Esophagus muscularis mucosa (tissue), 4 donors: ENCODE measurements around the gene IGF2R. TPM values are rescaled to one million over a fixed set of nuclear protein-coding genes. Genes with fewer than 3 reads are reported as not detected.

Source experiments
- DNase-seq: peaks from one replicate; pipeline ENCODE4 v3.0.0-alpha.2; 2017; ENCODE audit errors: extremely low spot score
- H3K27ac ChIP-seq, 4 donors: fragments of 200-600 bp; sonication (generic); replicated peaks in 1 of 4; 1 replicate in 3 of 4; 2 replicates in 1 of 4; pipeline ENCODE4 v1.5.1; 2016 to 2019; ENCODE audit warnings: mild to moderate bottlenecking in 1 of 4
- H3K27me3 ChIP-seq, 4 donors: fragments of 200-600 bp; sonication (generic); one replicate each; pipeline versions ENCODE4 v1.5.1 to v1.6.0; 2016 to 2019
- H3K36me3 ChIP-seq, 4 donors: fragments of 200-600 bp; sonication (generic); one replicate each; pipeline ENCODE4 v1.5.1; 2016 to 2019
- H3K4me1 ChIP-seq, 4 donors: fragments of 200-600 bp; sonication (generic); one replicate each; pipeline ENCODE4 v1.5.1; 2016 to 2019
- H3K4me3 ChIP-seq, 4 donors: fragments of 200-600 bp; sonication (generic); 1 replicate in 2 of 4; 2 replicates in 2 of 4; pipeline ENCODE4 v1.5.1; 2016 to 2019; ENCODE audit warnings: mild to moderate bottlenecking in 4 of 4, moderate library complexity in 1 of 4
- H3K9me3 ChIP-seq, 4 donors: fragments of 200-600 bp; sonication (generic); 1 replicate in 3 of 4; 2 replicates in 1 of 4; pipeline ENCODE4 v1.5.1; 2016 to 2019
- EP300 ChIP-seq: sonication (generic); formaldehyde crosslinking; IDR thresholded peaks from one replicate; pipeline ENCODE4 v1.6.1; 2017; ENCODE audit warnings: antibody characterized with exemption
- POLR2A ChIP-seq: fragments of 450-650 bp; IDR thresholded peaks from one replicate; pipeline ENCODE4 v1.6.1; 2017; ENCODE audit warnings: antibody characterized with exemption, moderate library complexity, mild to moderate bottlenecking, low read depth
- POLR2AphosphoS5 ChIP-seq, 2 donors: sonication (generic); formaldehyde crosslinking; IDR thresholded peaks; one replicate each; pipeline ENCODE4 v1.6.1; 2017; ENCODE audit warnings: antibody characterized with exemption in 2 of 2
- WGBS: methylation state at CpG from one replicate; pipeline ENCODE4 v1.1.5; 2018; 5-methylcytosine and 5-hydroxymethylcytosine counted together
- intact Hi-C: fragments of 100-400 bp; cut with DNase I; formaldehyde crosslinking; loops from one replicate; pipeline ENCODE4 v1.15.1; 2023
- total RNA-seq, 4 donors: library from RNA; depleted of rRNA; stranded (reverse); fragments of >200 nt; gene quantifications; one replicate each; pipeline versions ENCODE4 v1.1.0 to v1.2.1, GENCODE V29; 2016
- TF ChIP-seq, protein P1 (sequence below), 3 experiments: fragments of 200-600 bp in 2 of 3; fragments of 450-650 bp in 1 of 3; sonication (generic) in 2 of 3; IDR thresholded peaks; one replicate each; pipeline ENCODE4 v1.5.1; 2017 to 2019; ENCODE audit warnings: antibody characterized with exemption in 3 of 3, mild to moderate bottlenecking in 2 of 3, moderate library complexity in 1 of 3

Gene IGF2R
- total RNA-seq, 4 donors from 2014 or later = 43.6 to 75.3 (median 58.4) TPM

DNA sequence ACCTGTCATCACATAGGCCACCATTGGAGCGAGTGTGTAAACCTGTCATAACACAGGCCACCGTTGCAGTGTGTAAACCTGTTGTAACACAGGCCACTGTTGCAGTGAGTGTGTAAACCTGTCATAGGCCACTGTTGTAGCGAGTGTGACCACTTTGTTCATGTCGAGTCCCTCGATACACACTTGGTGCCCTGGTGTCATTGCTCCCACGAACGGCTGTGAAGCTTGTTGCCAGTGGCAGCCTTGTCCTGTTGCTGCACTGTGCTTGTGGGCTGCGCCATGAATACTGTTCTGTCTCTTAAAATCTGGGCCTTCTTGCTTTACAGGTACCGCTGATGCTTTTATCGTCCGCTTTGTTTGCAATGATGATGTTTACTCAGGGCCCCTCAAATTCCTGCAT, 91.3 kb downstream of the IGF2R start:
- Histone ChIP-seq H3K27me3 (no peaks in the 10 kb centered on the region), H3K27ac (no peak overlapping the region), H3K9me3 (no peaks in the 10 kb centered on the region), H3K4me3 (no peak overlapping the region), H3K36me3 (peaks cover 82 to 100% (median 96%) of the 10 kb centered on the region in 4 donors), H3K4me1 (no peaks in the 10 kb centered on the region)
- intact Hi-C loops = no loop called here
- DNase-seq = no peak
- TF ChIP-seq POLR2AphosphoS5 (IDR thresholded peaks at IDR 0.05) = no peak
- TF ChIP-seq, protein P1, sequence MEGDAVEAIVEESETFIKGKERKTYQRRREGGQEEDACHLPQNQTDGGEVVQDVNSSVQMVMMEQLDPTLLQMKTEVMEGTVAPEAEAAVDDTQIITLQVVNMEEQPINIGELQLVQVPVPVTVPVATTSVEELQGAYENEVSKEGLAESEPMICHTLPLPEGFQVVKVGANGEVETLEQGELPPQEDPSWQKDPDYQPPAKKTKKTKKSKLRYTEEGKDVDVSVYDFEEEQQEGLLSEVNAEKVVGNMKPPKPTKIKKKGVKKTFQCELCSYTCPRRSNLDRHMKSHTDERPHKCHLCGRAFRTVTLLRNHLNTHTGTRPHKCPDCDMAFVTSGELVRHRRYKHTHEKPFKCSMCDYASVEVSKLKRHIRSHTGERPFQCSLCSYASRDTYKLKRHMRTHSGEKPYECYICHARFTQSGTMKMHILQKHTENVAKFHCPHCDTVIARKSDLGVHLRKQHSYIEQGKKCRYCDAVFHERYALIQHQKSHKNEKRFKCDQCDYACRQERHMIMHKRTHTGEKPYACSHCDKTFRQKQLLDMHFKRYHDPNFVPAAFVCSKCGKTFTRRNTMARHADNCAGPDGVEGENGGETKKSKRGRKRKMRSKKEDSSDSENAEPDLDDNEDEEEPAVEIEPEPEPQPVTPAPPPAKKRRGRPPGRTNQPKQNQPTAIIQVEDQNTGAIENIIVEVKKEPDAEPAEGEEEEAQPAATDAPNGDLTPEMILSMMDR (IDR thresholded peaks at IDR 0.05) = no peak
- TF ChIP-seq EP300 = no peak
- no peak for TF ChIP-seq POLR2A
- 92% methylated on average over 11 of the region's 11 CpGs for WGBS

DNA sequence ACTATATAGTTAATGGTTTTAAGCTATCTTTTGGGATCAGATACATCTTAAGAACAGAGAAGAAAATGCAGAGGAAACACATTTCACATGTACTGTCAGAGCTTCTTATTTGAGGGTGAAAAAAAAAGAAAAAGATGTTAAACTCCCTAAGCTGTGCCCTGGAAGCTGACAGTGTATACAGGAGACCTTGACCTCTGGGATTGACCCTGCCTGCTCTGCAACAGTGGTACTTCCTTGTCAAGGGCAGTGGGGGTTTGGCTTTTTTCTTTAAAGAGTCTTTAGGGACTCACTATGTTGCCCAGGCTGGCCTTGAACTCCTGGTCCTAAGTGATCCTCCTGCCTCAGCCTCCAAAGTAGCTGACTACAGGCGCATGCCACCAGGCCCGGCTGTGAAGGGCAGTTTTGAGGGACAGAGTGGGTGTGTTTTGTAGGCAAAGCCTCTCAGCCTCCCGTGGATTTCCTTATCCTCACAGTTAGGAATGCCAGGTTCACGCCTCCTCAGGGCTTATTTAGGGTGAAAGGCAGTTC, 92.1 kb downstream of the IGF2R start:
- Histone ChIP-seq H3K36me3 (peaks cover 84 to 98% (median 93%) of the 10 kb centered on the region in 4 donors), H3K9me3 (no peaks in the 10 kb centered on the region), H3K4me1 (no peaks in the 10 kb centered on the region), H3K4me3 (no peak overlapping the region), H3K27me3 (no peaks in the 10 kb centered on the region), H3K27ac (no peak overlapping the region)
- TF ChIP-seq POLR2A (no peak), EP300 (no peak), POLR2AphosphoS5 (IDR thresholded peaks at IDR 0.05) (no peak)
- TF ChIP-seq, protein P1 (IDR thresholded peaks at IDR 0.05) = no peak
- no peak for DNase-seq
- intact Hi-C loops = no loop called here
- 95% methylated on average over 4 of the region's 4 CpGs for WGBS

DNA sequence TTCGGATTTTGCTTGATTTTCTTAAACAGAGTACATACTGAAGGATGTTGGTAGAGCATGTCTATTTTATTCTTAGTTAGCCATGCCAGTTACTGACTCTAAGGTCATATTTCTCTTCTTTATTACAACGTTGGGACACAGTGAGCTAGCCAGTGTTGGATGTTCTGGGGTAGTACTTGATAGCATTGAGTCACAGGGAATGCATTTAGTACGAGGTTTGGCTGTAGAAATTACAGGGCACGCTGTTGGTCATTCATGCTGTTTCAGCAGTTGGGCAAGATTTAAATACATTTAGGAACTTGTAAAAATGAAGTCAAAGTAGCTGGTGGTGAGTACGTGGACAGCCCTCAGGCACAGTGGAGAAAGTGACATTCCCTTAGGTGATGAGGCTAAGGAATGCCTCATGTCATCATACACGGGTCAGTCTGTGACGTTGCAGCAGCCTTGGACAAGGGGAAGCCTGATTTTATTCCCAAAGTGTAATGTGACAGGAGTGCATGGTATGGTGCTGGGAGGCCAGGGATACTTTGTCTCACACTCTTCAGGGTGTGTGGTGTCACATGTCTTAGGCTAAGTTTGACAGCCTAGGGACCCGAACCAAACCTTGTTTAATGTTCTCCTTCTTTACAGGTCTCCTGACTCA, 95.0 kb downstream of the IGF2R start:
- intact Hi-C loops = no loop called here
- Histone ChIP-seq H3K4me3 (no peak overlapping the region), H3K4me1 (no peaks in the 10 kb centered on the region), H3K36me3 (peaks cover 82 to 98% (median 93%) of the 10 kb centered on the region in 4 donors), H3K9me3 (no peaks in the 10 kb centered on the region), H3K27me3 (no peaks in the 10 kb centered on the region), H3K27ac (no peak overlapping the region)
- no peak for DNase-seq
- 88% methylated on average over 8 of the region's 8 CpGs for WGBS
- TF ChIP-seq POLR2A (no peak), POLR2AphosphoS5 (IDR thresholded peaks at IDR 0.05) (no peak), EP300 (no peak)
- TF ChIP-seq, protein P1 (IDR thresholded peaks at IDR 0.05) = no peak

DNA sequence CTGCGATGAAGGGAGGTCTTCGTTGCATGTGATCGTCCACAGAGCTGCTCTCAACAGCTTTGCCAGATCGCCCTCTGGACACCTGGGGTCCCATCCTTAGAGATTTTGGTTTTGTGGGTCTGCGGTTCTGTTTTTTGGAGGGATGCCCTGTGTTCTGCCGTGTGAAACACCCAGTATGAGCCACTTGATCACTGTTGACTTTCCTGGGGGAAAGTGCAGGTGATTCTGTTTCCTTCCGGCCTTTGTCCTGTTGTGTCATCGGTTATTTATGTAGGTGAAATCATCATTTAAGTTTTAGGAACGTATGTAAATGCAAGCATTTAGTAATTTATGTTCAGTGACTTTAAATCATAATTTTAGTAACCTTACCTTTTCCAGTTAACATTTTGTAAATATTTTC, 96.3 kb downstream of the IGF2R start:
- peaks cover 82 to 98% (median 93%) of the 10 kb centered on the region in 4 donors for H3K36me3 ChIP-seq
- no peak overlapping the region for H3K27ac ChIP-seq
- no peak for DNase-seq
- no peaks in the 10 kb centered on the region for H3K4me1 ChIP-seq
- intact Hi-C loops = no loop called here
- no peaks in the 10 kb centered on the region for H3K27me3 ChIP-seq
- WGBS = 87% methylated on average over 6 of the region's 9 CpGs
- no peaks in the 10 kb centered on the region for H3K9me3 ChIP-seq
- TF ChIP-seq, protein P1 (IDR thresholded peaks at IDR 0.05) = no peak
- TF ChIP-seq POLR2AphosphoS5 (IDR thresholded peaks at IDR 0.05) (no peak), EP300 (no peak), POLR2A (no peak)
- H3K4me3 ChIP-seq = no peak overlapping the region
